Stimulated activated CD8-positive, alpha-beta memory T cell treated with anti-CD3 and anti-CD28 coated beads, Interleukin-15, amount 100 ng/mL, for 4 hours (primary cell): Measurements from ENCODE around the gene LXN.
A peak's percentile ranks its signal among the peaks of the same experiment; 100 is the strongest.

Experiments used
- DNase-seq, 2 donors: peaks; one replicate each; pipeline ENCODE4 v3.0.0-alpha.2; 2020; ENCODE audit warnings: low read depth in 2 of 2

Gene LXN

DNA sequence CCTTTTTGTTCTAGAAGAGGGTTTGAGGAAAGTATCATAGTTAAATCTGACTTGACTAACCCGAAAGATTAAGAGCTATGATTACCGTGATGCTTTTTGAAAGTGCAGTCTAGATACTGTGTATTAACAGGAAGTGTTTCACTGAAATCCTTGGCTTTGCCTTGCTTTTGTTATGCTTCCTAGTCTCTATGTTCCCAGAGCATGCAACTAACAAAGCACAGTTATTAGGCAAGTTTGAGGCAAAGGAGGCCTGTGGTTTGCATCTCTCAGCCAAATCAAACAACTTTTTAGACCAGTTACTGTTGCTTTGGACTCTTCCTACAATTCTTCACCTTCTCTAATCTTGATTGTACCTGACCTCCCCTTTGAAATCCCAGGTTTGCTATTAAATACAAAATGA lies 3.9 kb downstream of the LXN start:
- no peak for DNase-seq

DNA sequence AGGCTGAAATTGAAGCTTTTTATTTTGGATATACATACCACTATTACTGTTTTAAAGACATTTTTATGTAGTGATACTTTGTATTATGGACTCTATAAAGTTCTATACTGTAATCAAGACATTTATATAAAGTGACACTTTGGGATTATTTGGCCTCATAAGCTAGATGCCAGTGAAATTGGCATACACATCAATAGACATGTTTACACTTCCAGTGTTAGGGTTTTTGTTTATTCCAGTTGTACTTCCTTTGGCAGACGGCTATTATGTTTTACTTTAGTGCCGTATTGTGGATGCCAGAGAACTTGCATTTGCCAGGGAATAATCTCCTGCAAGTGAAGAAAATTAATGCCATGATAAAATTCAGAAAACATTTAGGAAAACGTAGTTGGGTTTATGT lies 6.0 kb downstream of the LXN start:
- no peak for DNase-seq

DNA sequence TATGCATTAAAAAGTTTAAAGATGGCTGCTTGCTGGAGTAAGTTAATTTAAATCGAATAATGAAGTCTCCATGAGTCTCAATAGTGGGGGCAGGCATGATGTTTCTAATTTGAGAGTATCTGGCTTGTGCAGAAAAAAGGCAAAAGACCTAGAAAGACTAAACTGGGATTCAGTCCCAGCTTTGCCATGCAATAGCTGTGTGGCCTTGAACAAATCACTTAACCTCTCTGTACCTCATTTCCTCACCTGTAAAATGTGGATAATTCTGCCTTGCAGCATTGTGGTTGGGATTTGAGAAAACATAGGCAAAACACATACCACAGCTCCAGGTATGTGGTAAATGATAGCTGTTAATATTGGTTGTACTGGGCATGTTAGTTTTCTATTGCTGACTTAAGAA lies 8.6 kb downstream of the LXN start:
- no peak for DNase-seq

- no peak for DNase-seq
Measured at GRCh38 chr3:158663246-158663645, 9.2 kb downstream of the LXN start.

DNA sequence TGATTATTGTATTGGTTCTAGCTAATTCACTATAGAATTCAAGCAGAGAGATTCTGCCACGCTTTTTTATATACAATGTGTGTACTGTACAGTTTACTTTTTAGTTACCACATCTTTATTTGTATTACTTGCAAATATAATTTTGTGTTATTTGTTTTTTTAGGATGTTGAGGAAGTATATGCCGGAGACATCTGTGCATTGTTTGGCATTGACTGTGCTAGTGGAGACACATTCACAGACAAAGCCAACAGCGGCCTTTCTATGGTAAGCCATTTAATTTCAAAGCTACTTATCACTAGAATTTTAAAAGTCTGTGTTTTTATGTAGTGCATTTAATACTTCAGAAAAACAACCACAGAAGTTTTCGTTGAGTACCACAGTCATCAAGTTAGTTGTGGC lies 11.7 kb downstream of the LXN start:
- no peak for DNase-seq

- DNase-seq: peak in 1 of 2 donors; percentile 34
Measured at GRCh38 chr3:158659454-158660237, 12.8 kb downstream of the LXN start.

DNA sequence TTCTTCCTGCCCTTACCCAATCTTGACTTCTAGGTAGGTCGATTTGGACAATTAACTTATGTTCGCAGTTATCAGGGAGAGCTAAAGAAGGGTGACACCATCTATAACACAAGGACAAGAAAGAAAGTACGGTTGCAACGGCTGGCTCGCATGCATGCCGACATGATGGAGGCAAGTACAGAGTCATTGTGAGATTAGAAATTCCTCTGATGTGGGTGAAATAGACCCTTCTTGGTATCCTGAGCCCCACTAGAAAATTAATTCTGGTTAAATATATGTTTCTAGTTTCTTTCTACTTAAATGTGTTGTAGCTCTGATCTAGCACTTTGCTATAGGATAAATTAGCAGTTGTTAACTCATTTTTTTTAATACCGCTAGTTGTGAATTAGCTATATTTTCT lies 13.6 kb downstream of the LXN start:
- no peak for DNase-seq

DNA sequence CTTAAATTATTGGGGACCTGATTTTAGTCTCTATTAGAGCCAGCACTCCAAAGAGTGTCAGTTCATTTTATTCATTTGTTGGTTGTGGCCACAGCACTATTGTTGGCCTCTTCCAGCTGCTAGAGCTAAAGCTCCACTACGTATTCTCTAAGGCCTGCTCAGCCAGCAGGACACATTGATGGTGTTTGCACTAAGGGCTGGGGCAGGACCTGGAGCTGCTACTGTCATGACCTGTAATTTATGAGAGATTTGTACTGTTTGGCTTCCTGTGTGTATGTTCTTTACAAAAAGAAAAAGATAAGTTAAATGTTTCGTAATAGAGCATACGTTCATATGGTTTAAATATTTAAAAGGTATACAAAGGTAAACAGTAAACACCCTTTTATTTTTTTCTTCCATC lies 20.0 kb downstream of the LXN start:
- DNase-seq: no peak

GRCh38 chr3:158651192-158651591 lies 21.3 kb downstream of the LXN start:
- DNase-seq: no peak

GRCh38 chr3:158649791-158650190 lies 22.7 kb downstream of the LXN start:
- DNase-seq: no peak

GRCh38 chr3:158644345-158644908 lies 28.0 kb downstream of the LXN start, which contains the start of gene GFM1:
Gene GFM1, plus strand, starts transcription at chr3:158644527. Its CDS starts 108 bp downstream, at chr3:158644635.
- peak; percentile 71 to 77 for DNase-seq

DNA sequence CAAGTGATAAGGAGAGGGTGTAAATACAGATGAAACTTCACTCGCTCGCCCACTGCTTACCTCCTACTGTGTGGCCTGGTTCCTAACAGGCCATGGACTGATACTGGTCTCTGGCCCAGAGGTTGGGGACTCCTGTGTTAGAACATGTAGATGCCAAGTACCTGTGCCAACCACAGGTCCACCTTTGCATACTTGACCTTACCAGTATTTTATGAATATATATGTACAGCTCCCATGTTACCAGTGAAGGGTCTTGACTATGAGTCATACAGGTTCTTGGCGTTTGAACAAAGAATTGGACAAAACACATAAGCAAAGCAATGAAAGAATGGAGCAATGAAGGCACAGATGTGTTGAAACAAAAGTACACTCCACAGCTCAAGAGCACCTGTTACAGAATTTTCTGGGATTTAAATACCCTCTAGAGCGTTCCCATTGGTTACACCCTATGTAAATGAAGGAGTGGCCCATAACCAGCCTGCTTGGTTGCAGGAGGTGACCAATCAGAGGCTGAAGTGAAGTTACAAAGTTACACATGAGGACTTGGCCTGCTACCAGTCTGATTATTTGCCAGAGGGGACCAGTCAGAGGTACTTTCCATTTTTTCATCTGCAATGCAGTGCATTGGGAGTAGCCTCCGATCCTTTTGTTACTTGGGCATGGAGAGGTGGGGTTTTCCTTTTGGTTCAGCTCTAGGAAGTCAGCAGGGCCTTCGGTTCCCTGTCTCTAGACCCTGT lies 29.8 kb downstream of the LXN start:
- DNase-seq: no peak

- no peak for DNase-seq
Measured at GRCh38 chr3:158642005-158642404, 30.4 kb downstream of the LXN start.

GRCh38 chr3:158640646-158641045 lies 31.8 kb downstream of the LXN start:
- no peak for DNase-seq

DNA sequence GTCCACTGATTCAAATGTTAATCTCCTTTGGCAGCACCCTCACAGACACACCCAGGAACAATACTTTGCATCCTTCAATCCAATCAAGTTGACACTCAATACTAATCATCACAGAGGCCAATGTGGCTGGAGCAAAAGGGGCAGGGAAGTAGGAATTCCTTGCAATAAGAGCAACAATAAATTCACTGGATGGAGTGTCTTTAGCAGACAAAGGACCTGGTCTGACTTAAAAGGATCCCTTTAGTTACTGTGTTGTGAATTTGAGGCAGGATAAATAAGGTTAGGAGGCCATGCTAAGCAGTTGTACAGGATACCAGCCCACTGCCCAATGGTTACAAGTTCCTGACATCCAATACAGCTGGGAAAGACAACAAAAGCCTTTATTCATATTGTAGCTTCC lies 40.5 kb downstream of the LXN start:
- DNase-seq: no peak

DNA sequence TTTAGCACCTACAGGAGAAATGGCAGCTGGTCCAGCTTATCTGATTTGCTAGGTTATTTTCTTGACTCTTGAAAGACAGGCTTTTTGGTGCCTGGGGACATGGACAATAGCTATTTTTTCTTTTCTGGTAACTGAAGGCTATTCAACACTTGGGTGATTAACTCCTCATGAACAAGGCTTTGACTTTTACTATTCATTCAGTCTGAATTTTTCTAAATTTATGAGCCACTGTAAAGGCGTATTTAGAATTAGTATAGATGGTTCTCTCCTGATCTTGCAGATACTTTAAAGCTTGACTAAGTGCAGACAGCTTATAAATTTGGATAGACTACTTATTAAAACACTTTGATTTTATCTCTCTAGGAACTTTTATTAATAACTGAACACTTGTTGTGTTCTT lies 46.6 kb downstream of the LXN start:
- DNase-seq: no peak

GRCh38 chr3:158617982-158618875 lies 54.2 kb downstream of the LXN start:
- DNase-seq: no peak
